VCaP (cell line): ENCODE measurements around the gene CADM2.

ENCODE experiments used
- H3K27ac ChIP-seq: fragments of 450-650 bp; 2 replicates; pipeline ENCODE4 v1.5.1; 2017
- TF ChIP-seq, protein P1 (sequence below): fragments of 450-650 bp; conservative IDR thresholded peaks from 2 replicates; pipeline ENCODE4 v1.5.1; 2017; ENCODE audit warnings: mild to moderate bottlenecking, moderate library complexity

The CADM2 gene

DNA sequence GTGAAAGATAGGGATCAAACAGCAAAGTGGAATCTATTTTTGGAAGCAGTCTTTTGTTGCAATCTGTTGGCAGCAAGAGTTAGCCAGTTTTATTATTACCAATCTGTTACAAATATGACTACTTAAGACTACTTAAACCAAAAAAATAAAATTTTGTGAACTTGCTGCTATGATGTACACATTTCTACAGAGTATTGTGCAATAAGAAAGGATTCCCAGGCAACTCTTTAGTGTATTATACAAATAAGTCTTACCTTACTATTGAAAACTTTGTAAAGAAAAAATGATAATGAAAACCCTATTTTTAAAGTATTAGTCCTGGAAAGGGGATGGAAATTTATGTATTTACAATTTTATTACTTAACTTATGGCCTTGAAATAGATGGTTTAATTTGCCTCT lies 44.7 kb downstream of the CADM2 start:
- TF ChIP-seq, protein P1, sequence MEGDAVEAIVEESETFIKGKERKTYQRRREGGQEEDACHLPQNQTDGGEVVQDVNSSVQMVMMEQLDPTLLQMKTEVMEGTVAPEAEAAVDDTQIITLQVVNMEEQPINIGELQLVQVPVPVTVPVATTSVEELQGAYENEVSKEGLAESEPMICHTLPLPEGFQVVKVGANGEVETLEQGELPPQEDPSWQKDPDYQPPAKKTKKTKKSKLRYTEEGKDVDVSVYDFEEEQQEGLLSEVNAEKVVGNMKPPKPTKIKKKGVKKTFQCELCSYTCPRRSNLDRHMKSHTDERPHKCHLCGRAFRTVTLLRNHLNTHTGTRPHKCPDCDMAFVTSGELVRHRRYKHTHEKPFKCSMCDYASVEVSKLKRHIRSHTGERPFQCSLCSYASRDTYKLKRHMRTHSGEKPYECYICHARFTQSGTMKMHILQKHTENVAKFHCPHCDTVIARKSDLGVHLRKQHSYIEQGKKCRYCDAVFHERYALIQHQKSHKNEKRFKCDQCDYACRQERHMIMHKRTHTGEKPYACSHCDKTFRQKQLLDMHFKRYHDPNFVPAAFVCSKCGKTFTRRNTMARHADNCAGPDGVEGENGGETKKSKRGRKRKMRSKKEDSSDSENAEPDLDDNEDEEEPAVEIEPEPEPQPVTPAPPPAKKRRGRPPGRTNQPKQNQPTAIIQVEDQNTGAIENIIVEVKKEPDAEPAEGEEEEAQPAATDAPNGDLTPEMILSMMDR: no peak
- H3K27ac ChIP-seq: no peak overlapping the region

DNA sequence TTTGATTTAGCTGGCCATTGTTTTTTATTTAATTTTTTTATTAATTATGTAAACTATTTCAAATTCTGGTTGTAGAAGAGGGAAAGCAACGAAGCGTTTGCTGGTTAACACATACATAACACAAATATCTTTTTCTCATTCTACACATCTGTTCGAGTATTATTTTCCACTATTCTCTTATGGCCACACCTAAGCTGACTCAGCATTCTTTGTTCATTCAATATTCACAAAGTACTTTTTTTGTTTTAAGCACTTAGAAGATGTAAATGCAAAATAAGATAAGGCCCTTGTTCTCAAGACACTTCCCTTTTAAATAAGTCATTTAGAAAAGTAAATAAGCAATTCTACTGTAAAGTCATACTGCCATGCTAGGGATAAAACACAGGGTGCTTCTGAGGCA lies 45.4 kb downstream of the CADM2 start:
- TF ChIP-seq, protein P1: no peak
- H3K27ac ChIP-seq: no peak overlapping the region

DNA sequence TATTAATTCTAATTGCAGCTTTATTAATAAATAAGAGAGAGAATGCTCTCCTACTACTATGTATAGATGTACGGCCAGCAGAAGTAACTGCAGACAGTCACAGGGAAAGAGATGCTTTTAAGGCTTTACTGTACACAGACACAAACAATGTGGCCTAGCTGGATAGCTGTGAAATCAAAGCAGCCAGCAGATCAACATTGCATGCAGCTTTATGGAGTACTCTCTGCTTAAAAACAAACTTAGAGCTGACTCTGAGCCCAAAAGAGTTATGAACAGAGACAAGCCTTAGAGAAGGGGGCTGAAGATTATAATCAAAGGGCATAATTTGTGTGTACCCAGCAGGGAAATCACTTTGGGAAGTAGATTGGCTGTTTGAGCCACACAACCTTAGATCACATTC lies 47.2 kb downstream of the CADM2 start:
- H3K27ac ChIP-seq: peak overlapping the region; percentile 59
- TF ChIP-seq, protein P1: no peak

DNA sequence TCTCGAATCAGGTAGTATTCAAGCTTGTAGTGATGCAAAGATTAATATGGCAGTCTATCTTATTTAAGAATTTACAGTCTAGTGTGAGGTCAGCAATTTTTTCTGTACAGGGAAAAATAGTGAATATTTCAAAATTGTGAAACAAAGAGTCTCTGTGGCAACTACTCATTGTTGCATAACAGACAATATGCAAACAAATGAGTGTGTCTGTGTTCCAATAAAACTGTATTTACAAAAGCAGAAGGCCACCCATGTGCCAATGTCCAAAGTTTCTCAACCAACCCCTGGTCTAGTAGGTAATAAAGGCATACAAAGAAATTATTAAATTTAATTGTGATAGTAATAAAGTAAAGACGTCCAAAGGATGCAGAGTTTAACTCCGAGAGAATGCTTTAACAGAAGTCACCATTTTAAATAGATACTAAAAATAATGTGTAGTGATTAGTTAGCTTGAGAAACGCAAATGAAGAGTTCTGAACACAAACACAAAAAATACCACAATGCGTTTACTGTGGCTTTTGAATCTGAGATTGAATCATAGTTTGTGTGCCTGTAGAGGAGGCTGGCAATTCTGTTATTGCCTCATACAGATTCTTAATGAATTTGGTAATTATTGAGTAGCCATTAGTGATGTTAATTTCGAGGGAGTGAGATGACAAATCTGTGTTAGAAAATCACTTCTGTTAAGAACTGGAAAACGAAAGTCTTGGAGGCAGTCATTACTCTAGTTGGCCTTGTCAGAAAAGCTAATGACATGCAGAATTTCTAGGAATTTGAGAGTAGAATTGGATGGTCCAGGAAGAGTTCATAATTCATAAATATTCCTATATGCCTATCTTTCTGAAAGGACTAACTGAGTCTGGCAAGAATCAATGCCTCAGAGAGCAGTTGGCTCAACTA lies 48.7 kb downstream of the CADM2 start:
- TF ChIP-seq, protein P1: no peak
- H3K27ac ChIP-seq: peak overlapping the region; percentile 59

DNA sequence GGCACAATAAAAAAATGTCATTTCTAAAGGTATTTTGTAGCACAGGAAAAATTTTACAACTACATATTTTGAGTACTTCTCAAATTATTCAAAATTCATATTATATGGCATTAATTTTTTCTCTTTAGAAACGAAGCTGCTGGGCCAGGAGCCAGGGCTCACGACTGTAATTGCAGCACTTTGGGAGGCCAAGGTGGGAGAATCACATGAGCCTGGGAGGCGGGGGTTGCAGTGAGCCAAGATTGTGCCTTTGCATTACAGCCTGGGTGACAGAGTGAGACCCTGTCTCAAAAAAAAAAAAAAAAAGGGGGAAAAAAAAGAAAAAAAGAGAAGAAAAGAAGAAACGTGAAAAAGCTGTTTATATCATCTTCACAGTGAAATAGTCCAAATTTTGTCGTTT lies 62.0 kb downstream of the CADM2 start:
- TF ChIP-seq, protein P1: no peak

DNA sequence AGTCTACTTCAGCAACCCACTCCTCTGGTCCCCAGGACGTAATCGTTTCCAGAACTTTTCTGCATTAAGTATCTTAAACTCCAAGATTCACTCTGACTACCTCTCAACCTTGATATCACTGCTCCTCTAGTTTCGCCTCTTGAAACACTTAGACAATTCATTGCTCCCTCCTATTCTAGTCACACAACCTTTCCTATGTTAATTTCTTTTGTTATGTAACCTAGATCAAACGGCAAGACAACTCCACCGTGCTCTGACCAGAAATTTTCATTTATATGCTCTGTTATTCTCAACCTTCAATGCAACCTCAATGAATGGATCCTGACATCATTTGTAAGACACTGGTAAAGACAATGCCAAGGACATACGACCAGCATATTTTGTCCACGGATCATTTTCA lies 71.3 kb downstream of the CADM2 start:
- TF ChIP-seq, protein P1: no peak
- H3K27ac ChIP-seq: no peak overlapping the region

More for the DNA sequence above, 62.0 kb downstream of the CADM2 start:
- H3K27ac ChIP-seq: no peak overlapping the region

DNA sequence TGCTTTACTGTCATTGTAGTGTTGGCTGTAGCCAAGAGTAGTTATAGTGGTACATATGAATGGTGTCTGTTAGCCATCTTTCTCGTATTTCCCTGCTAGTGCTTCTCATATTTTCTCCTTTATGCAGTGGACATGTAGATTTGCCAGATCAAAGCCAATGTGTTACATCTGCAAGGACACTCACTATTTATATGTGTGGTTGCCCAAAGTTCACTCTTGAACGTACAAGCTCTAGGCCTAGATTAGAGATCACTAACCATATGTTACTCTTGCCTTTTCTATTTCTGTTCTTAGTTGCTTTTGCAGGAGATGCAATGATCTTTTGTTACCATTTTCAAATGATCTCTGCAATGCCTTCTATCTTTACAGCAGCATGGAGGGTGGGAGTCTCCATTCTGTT lies 78.4 kb downstream of the CADM2 start:
- H3K27ac ChIP-seq: no peak overlapping the region
- TF ChIP-seq, protein P1: no peak
